Progenitor cell of endocrine pancreas (in vitro differentiated cells): ENCODE results near the gene IDH3A. TPM values are rescaled to one million over a fixed set of nuclear protein-coding genes. Genes with fewer than 3 reads are reported as not detected.

Experiments
- DNase-seq: peaks from one replicate; pipeline ENCODE4 v3.0.0; 2021; ENCODE audit warnings: low spot score; ENCODE audit not compliant: unreplicated experiment
- H3K27ac Mint-ChIP-seq: 2 replicates; pipeline ENCODE4 v1.8.0; 2021; ENCODE audit warnings: mild to moderate bottlenecking, moderate library complexity, mixed read lengths
- H3K27me3 Mint-ChIP-seq: 2 replicates; pipeline ENCODE4 v1.8.0; 2021; ENCODE audit warnings: mixed read lengths
- H3K36me3 Mint-ChIP-seq: 2 replicates; pipeline ENCODE4 v1.8.0; 2022; ENCODE audit warnings: mixed read lengths; ENCODE audit not compliant: insufficient read depth
- H3K4me1 Mint-ChIP-seq: 2 replicates; pipeline ENCODE4 v1.8.0; 2021; ENCODE audit warnings: low read depth, mixed read lengths
- H3K4me3 Mint-ChIP-seq: 2 replicates; pipeline ENCODE4 v1.8.0; 2021; ENCODE audit warnings: low read depth, mild to moderate bottlenecking, moderate library complexity, mixed read lengths
- H3K9me3 Mint-ChIP-seq: 2 replicates; pipeline ENCODE4 v1.8.0; 2021; ENCODE audit warnings: low read depth, mixed read lengths
- CTCF ChIP-seq: fragments of 200-600 bp; sonication (generic); IDR thresholded peaks from one replicate; pipeline ENCODE4 v1.5.0; 2021; ENCODE audit warnings: antibody characterized with exemption, mild to moderate bottlenecking; ENCODE audit not compliant: unreplicated experiment
- total RNA-seq: library from RNA; stranded (reverse); gene quantifications from 2 replicates; pipeline ENCODE4 v1.2.1, GENCODE V29; 2021

Gene IDH3A
- total RNA-seq, 1 donor from 2014 or later, result 35.4 TPM

GRCh38 chr15:78140292-78140691 lies 8.9 kb upstream of the IDH3A start:
- no peak overlapping the region for H3K4me3 Mint-ChIP-seq

GRCh38 chr15:78142332-78142731 lies 6.8 kb upstream of the IDH3A start:
- Mint-ChIP-seq H3K36me3 (no peaks in the 10 kb centered on the region), H3K27ac (no peak overlapping the region), H3K4me3 (no peak overlapping the region), H3K4me1 (peaks cover 6% of the 10 kb centered on the region), H3K27me3 (no peaks in the 10 kb centered on the region), H3K9me3 (no peaks in the 10 kb centered on the region)
- DNase-seq, result no peak
- no peak for TF ChIP-seq CTCF

More at GRCh38 chr15:78140292-78140691, 8.9 kb upstream of the IDH3A start:
- no peak for TF ChIP-seq CTCF
- H3K4me1 Mint-ChIP-seq, result peaks cover 5% of the 10 kb centered on the region
- H3K27ac Mint-ChIP-seq, result no peak overlapping the region
- DNase-seq, result no peak
- no peaks in the 10 kb centered on the region for H3K27me3 Mint-ChIP-seq
- H3K9me3 Mint-ChIP-seq, result no peaks in the 10 kb centered on the region
- no peaks in the 10 kb centered on the region for H3K36me3 Mint-ChIP-seq

- DNase-seq, result no peak
- Mint-ChIP-seq H3K27ac (no peak overlapping the region), H3K36me3 (no peaks in the 10 kb centered on the region), H3K4me3 (no peak overlapping the region), H3K9me3 (no peaks in the 10 kb centered on the region), H3K4me1 (peaks cover 11% of the 10 kb centered on the region), H3K27me3 (no peaks in the 10 kb centered on the region)
- TF ChIP-seq CTCF, result no peak
Observed at GRCh38 chr15:78146425-78147154, 2.6 kb upstream of the IDH3A start.

- Mint-ChIP-seq H3K36me3 (no peaks in the 10 kb centered on the region), H3K4me1 (peaks cover 11% of the 10 kb centered on the region), H3K27ac (peak overlapping the region; percentile 23), H3K27me3 (no peaks in the 10 kb centered on the region), H3K9me3 (no peaks in the 10 kb centered on the region), H3K4me3 (peak overlapping the region; percentile 54)
- TF ChIP-seq CTCF, result no peak
- no peak for DNase-seq
Observed at GRCh38 chr15:78147566-78147965, 1.6 kb upstream of the IDH3A start.

- no peak for DNase-seq
- Mint-ChIP-seq H3K27me3 (no peaks in the 10 kb centered on the region), H3K27ac (peak overlapping the region; percentile 95), H3K4me1 (peaks cover 11% of the 10 kb centered on the region), H3K36me3 (no peaks in the 10 kb centered on the region), H3K4me3 (peak overlapping the region; percentile 89), H3K9me3 (no peaks in the 10 kb centered on the region)
- no peak for TF ChIP-seq CTCF
Observed at GRCh38 chr15:78148392-78149067, 632 bp upstream of the IDH3A start.
